Ecto neural progenitor cell (in vitro differentiated cells): Measurements from ENCODE around the gene SLC51B.
"Not testable (repeated sequence)": the region's sequence is repeated elsewhere in the genome, so short reads cannot be mapped to it uniquely, and the experiment has no call there.

Experiments used
- DNase-seq: peaks from one replicate; pipeline ENCODE4 v3.0.0-alpha.2; 2018; ENCODE audit warnings: low spot score

The SLC51B gene

DNA sequence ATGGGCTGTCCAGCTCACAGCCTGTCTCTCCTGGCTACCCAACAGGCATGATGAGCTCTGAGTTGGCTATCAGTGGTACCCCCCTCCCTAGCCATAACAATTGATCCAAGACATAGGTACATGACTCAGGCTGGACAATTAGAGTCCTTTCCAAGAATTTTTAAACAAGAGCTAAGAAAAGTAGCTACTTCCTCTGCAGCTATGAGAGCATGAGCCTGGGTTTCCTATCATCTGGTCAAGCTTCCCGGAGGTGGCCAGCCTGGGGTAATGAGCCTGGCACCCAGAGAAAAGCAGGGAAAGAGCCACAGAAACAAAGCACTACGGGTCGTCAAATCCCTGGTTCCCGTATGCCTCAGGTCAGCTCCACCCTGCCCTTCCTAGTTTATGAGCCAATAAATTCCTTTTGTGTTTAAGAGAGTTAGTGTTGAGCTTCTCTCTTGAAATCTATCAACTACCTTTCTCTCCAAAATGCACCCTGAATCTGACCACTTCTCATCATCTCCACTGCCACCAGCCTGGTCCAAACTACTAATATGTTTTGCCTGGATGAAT is 2.3 kb upstream of the SLC51B start:
- DNase-seq, result no peak

- not testable (repeated sequence) for DNase-seq
Observed at GRCh38 chr15:65044218-65044617, 969 bp upstream of the SLC51B start.

GRCh38 chr15:65048241-65048640 is 3.1 kb downstream of the SLC51B start:
- no peak for DNase-seq

DNA sequence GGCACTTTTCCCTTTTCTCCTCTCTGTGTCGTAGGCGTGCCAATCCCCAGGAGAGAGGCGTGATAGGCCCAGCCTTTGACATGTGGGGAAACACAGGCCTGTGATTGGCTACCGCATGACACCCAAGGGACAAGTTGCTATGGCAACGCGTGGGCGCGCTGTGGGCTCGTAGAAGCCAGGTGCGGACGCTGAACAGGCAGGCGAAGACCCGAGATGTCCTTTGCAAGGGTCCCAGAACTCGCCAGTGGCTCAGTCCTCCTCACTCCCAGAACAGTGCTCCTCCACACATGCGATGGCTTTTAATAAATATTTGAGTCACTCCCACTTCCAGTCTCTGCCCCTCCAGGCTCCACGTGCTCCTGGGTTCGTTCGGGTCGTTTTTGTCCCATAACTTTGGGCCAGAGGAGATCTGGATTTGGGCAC is 4.2 kb downstream of the SLC51B start:
- peak; percentile 94 for DNase-seq

DNA sequence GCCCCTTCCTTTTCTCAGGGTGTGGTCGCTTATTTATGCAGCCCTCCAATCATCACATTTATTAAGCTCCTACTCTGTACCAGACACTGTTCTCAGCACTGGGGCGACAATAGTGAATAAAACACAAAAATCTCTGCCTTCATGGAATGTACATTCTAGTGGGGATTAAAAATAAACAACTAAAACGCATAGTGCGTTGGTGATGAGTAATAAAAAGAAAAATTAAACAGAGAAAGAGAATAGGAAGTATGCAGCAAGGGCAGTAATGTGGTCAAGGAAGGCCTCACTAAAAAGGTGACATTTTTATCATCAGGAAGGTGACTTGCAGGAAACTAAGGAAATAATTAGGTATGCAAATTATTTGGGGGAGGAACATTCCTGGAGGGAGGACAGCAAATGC is 5.1 kb downstream of the SLC51B start:
- no peak for DNase-seq

GRCh38 chr15:65051266-65051665 is 6.1 kb downstream of the SLC51B start:
- no peak for DNase-seq

DNA sequence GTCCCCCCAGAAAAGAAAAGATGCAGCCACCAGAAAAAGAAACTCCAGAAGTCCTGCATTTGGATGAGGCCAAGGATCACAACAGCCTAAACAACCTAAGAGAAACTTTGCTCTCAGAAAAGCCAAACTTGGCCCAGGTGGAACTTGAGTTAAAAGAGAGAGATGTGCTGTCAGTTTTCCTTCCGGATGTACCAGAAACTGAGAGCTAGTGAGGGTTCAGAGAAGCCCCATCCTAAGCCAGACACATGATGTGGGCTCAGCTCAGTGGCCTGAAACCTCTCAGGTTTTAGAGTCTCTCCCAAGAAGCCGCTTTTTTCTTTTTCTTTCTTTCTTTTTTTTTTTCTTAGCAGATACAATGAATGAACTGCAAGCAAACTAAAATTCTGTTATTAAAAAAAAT is 7.8 kb downstream of the SLC51B start:
- DNase-seq, result no peak

GRCh38 chr15:65054333-65055200 is 9.4 kb downstream of the SLC51B start:
- DNase-seq, result peak; percentile 84

DNA sequence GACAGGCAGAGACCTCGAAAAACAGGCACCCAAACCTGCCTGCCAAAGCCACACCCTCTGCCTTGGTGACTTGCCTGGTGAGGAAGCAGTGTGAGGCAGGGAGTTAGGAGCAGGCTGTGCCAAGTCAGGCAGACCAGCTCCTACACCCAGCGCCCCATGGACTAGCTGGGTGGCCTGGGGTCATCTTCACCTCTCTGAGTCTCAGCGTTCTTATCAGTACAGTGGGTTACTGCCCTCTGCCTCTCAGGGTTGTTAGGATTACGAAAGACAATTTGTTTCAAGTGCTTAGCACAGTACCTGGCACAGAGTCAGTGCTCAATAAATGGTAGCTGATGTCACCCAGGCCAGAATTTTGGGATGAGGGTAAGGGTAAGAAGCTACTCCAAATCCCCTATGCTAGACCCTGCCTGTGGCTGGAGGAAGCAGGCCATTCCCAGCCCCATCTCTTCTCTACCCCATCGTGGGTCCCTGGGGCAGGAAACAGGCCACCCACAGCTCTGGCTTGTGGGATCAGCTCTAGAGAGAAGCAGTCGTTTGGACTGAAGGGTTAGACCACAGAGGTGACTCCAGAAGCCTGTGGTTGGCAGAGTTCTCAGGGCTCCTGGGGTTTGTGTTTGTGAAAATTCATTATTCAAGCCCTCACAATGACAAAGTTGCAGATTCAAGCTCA is 10.1 kb downstream of the SLC51B start:
- DNase-seq, result no peak

DNA sequence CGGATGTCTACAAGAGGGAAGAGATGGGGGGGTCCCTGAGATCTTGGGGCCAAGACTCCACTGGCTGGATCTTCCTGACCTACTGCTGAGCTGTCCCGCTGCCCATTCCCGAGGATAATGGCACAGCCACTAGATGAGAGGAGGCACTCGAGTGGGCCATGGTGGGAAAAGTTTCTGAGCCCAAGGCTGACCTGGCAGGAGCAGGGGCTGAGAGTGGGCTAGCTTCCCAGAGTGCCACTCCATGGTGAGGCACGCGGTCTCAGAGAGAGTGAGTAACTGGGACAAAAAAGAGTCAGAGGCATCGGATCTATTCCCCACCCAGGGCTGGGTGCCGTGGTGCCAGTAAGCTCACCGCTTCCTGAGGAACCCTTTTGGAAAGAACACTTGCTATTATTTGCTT is 10.9 kb downstream of the SLC51B start:
- DNase-seq, result no peak

DNA sequence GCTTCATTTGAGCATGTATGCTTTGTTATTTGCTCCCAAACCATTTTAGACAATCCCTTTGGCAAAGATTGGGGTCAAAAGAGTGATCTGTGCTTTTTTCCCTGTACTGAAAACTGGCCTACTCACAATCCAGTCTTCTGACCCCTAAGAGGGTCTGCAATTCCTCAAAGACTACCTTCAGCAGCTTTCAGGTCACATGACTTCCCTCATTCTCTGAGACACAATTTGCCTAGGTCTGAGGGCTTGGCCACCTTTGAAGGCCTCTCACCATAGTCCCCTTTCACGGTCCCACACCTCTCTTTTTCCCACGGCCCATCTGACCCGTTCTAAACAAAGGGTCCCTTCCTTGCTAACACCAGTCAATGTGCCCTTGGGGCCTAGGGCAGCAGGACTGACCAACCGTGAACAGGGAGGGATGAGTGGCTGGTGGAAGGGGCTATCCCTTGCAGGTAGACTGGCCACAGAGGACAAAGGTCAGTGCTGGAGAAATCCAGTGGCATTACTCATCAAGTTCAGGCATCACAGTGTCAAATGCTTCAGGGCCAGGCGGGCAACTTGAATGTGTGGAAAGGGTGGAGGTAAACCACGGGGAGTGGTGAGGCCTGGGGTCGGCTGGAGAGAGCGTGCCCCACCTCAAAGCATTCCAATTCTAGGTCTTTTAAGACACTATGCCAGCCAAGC is 11.8 kb downstream of the SLC51B start:
- no peak for DNase-seq

GRCh38 chr15:65057549-65057940 is 12.4 kb downstream of the SLC51B start:
- no peak for DNase-seq

- no peak for DNase-seq
Observed at GRCh38 chr15:65058394-65059368, 13.5 kb downstream of the SLC51B start.

GRCh38 chr15:65059369-65059750 is 14.2 kb downstream of the SLC51B start:
- DNase-seq, result no peak

DNA sequence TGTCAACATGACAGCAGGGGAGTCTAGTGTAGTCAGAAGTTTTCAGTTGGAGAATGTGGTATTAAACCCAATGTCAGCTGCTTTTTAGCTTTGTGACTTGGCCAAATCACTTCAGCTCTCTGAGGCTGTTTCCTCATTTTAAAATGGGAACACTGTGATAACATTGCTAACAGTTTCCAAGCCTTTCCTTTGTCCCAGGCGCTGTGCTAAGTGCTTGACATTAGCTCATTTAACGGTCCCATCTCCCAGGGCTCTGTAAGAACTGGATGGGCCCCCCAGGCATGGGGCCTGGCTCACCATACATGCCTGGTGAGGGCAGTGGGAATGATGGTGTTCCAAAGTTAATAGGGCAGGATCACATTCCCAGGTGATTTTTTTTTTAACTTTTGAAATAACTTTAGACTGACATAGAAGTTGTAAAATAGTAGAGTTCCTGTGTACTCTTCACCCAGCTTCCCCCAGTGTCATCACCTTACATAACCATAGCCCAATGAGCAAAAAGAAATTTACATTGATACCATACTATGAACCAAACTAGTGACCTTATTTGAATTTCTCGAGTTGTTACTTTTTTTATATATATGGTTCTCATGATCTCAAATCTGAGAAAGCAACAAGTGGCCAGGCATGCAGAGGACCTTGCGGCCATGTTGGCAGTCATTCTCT is 14.9 kb downstream of the SLC51B start:
- DNase-seq, result no peak

DNA sequence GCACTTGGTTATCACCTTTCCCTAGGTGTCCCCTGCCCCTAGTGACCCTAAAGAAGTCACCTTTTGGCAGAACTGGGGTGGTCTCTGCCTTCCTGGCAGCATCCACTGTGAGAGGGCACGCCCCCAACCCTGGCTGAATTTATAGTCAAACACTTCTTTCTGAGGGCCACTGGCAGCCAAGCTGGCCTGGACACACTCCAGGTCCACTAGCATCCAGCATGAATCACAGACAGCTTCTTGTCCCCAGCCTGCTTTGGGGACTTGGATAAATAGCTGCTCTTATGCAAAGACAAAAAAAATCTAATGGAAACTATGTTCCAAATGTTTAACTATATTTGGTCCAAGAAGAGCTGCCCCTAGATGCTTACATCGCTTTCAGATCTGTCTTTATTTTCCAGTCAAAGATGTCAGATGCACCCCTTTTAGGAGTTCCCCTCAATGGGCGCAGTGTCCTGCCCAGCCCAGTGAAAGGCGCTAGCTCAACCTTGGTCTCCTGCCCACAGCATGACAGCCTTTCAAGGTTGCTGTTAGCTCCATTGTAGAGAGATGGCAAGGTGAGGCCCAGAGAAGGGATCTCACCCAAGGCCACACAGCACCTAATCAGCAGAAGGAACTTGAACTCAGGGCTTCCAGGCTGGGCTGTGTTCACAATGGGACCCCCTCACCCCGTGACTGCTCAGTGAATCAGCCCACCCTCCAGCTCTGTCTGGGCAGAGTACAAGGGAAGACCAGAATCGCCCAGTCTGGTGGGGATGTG is 15.6 kb downstream of the SLC51B start:
- DNase-seq, result no peak

DNA sequence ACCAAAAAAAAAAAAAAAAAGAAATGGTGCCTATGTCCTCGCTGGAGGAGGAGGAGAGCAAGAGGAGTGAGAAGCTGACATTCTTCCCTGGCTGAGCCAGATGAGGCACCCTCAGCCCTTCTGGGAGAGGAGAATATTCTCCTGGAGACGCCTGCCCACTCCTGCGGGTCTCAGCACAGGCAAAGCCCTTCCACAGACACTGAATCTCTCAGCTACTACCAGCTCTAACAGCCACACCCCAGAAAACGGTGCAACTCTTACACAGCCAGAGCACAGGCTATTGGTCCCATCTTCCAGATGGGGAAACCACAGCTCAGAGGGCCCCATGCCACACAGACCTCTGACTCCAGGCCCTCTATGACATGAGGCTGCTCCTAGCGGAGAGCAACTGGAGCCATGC is 16.9 kb downstream of the SLC51B start:
- no peak for DNase-seq

DNA sequence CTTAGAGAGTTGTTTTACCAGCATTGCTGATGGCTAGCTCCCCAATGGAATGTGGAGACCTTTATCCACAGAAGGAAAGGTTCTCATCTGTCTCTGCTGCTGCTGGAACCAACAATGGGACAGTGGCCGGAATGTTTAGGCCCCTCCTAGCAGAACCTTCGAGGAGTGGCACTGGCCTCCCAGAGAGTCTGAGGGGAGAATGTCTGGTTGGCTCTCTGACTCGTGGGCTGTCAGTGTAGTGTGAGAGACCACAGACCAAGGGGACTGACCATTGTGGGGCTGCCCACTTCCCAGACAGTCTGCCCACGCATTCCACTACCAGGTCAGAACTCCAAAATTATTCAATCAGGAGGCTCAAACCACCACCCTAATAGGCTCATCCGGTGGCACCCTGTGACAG is 17.5 kb downstream of the SLC51B start:
- no peak for DNase-seq

DNA sequence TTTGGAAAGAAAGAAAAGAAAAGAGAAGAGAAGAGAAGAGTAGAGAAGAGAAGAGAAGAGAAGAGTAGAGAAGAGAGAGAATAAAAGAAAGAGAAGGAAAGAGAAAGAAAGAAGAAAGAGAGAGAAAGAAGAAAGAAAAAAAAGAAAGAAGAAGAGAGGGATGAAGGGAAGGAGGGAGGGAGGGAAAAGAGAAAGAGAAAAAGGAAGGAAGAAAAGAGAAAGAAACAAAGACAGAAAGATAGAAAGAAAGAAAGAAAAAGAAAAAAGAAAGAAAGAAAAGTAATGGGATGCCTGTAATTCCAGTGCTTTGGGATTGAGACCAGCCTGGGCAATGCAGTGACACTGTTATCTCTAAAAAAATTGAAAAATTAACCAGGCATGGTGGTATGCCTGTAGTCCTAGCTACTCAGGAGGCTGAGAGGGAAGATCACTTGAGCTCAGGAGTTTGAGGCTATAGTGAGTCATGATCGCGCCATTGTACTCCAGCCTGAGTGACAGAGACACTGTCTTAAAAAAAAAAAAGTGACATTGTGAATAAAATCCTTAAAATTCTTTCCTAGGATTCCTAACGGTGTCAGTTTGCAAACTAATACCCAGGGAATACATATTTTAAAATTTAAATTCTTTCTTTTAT is 20.9 kb downstream of the SLC51B start:
- no peak for DNase-seq
